DOHH2 (cell line): ENCODE results near the gene KSR1.
"Not testable (repeated sequence)": the region's sequence is repeated elsewhere in the genome, so short reads cannot be mapped to it uniquely, and the experiment has no call there.

Source experiments
- H3F3A ChIP-seq: fragments of 200-600 bp; sonication (generic), shearing (Covaris generic); 2 replicates; pipeline ENCODE4 v1.6.0; 2016; ENCODE audit warnings: antibody characterized with exemption, mild to moderate bottlenecking; ENCODE audit not compliant: control insufficient read depth, insufficient read depth
- H3K27ac ChIP-seq: fragments of 200-600 bp; sonication (generic); 2 replicates; pipeline ENCODE4 v1.5.1; 2014; ENCODE audit warnings: low read depth, mild to moderate bottlenecking, low read length, moderate library complexity
- H3K27me3 ChIP-seq: fragments of 200-600 bp; sonication (generic); 2 replicates; pipeline ENCODE4 v1.6.1; 2014; ENCODE audit warnings: mild to moderate bottlenecking, low read length, mixed read lengths; ENCODE audit not compliant: control insufficient read depth
- H3K36me3 ChIP-seq: fragments of 200-600 bp; sonication (generic); 2 replicates; pipeline ENCODE4 v1.6.1; 2014; ENCODE audit warnings: mild to moderate bottlenecking, low read length, moderate library complexity, mixed read lengths; ENCODE audit not compliant: control insufficient read depth
- H3K4me1 ChIP-seq: fragments of 200-600 bp; sonication (generic); 2 replicates; pipeline ENCODE4 v1.6.1; 2014; ENCODE audit warnings: mild to moderate bottlenecking, low read length, mixed read lengths; ENCODE audit not compliant: control insufficient read depth
- H3K4me2 ChIP-seq: fragments of 200-600 bp; sonication (generic); 2 replicates; pipeline ENCODE4 v1.6.0; 2014; ENCODE audit warnings: mild to moderate bottlenecking, low read length, moderate library complexity
- H3K4me3 ChIP-seq: fragments of 200-600 bp; sonication (generic); 2 replicates; pipeline ENCODE4 v1.5.1; 2014; ENCODE audit warnings: mild to moderate bottlenecking, low read length, mixed read lengths
- H3K79me2 ChIP-seq: fragments of 200-600 bp; sonication (generic); 2 replicates; pipeline ENCODE4 v1.6.1; 2014; ENCODE audit warnings: mild to moderate bottlenecking, low read length, mixed read lengths; ENCODE audit not compliant: control insufficient read depth
- H3K9me2 ChIP-seq: fragments of 200-600 bp; sonication (generic); replicated peaks from 2 replicates; pipeline ENCODE4 v1.6.1; 2014; ENCODE audit warnings: mild to moderate bottlenecking, low read length, mixed read lengths; ENCODE audit not compliant: control insufficient read depth
- H3K9me3 ChIP-seq: fragments of 200-600 bp; sonication (generic); 2 replicates; pipeline ENCODE4 v1.6.1; 2014; ENCODE audit warnings: antibody characterized with exemption, low read length, mixed read lengths; ENCODE audit not compliant: control insufficient read depth, insufficient read depth
- H4K20me1 ChIP-seq: fragments of 200-600 bp; sonication (generic); 2 replicates; pipeline ENCODE4 v1.6.0; 2014; ENCODE audit warnings: low read depth, mild to moderate bottlenecking, antibody characterized with exemption, low read length, moderate library complexity; ENCODE audit not compliant: control insufficient read depth, insufficient read depth
- EZH2phosphoT487 ChIP-seq: fragments of 200-600 bp; sonication (generic); IDR thresholded peaks from 2 replicates; pipeline ENCODE4 v1.6.1; 2017; ENCODE audit warnings: borderline replicate concordance, mild to moderate bottlenecking, antibody characterized with exemption, low read length, moderate library complexity, mixed read lengths
- TF ChIP-seq, protein P1 (sequence below): fragments of 200-600 bp; sonication (generic); IDR thresholded peaks from one replicate; pipeline ENCODE4 v1.5.1; 2014; ENCODE audit warnings: antibody characterized with exemption, mild to moderate bottlenecking, low read depth, low read length; ENCODE audit not compliant: poor library complexity, severe bottlenecking

Gene KSR1

DNA sequence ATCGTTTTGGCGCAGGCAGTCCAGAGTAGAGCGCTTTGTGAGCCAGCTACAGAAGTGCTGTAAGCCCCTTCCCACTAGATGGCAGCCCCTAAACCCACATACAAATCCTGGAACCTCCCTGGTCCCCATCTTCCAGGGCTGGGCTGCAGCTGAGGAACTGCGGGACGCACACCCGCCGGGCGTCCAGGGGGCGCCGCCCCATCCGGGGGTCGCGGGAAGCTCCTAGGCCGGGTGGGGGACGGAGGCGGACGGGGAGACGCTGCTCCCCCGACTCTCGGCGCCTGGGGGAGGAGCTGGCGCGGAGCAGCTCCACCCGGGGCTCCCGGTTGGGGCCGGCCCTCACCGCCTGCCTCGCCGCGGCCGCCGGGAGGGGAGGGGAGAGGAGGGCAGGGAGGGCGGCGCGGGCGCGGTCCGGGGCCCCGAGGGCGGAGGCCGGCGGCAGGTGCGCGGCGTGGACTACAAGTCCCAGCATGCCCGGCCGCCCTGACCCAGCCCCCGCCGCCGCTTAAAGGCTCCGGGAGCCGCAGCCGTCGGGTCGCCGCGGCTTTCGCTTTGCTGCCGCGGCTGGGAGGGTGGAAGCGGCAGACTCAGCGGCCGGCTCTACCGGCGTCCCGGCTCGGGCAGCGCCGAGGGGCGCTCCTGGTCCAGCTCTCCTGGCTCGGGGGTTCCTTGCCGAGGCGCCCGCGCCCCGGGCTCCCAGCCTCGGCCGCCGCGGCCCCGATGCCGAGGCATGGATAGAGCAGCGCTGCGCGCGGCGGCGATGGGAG is at the start of gene KSR1:
Gene KSR1, plus strand, starts transcription at position 535 of the 767 bp plus-strand sequence. Its CDS starts 196 bp downstream, at position 731.
- Histone ChIP-seq H3K27ac (no peak within 1 kb of the TSS), H4K20me1 (no peaks in the 10 kb centered on the region), H3K4me2 (peak within 1 kb of the TSS; percentile 63), H3F3A (no peaks in the 10 kb centered on the region), H3K27me3 (peaks cover 57% of the 10 kb centered on the region), H3K9me3 (no peaks in the 10 kb centered on the region), H3K79me2 (no peaks in the 10 kb centered on the region), H3K4me3 (peak within 1 kb of the TSS; percentile 68), H3K4me1 (peaks cover 9% of the 10 kb centered on the region; the same call in 1 of the 2 replicates), H3K9me2 (no peaks in the 10 kb centered on the region), H3K36me3 (no peaks in the 10 kb centered on the region)
- TF ChIP-seq EZH2phosphoT487, result 0 out of 2 replicates have a peak, but pooled peaks have one; percentile 32
- TF ChIP-seq, protein P1, sequence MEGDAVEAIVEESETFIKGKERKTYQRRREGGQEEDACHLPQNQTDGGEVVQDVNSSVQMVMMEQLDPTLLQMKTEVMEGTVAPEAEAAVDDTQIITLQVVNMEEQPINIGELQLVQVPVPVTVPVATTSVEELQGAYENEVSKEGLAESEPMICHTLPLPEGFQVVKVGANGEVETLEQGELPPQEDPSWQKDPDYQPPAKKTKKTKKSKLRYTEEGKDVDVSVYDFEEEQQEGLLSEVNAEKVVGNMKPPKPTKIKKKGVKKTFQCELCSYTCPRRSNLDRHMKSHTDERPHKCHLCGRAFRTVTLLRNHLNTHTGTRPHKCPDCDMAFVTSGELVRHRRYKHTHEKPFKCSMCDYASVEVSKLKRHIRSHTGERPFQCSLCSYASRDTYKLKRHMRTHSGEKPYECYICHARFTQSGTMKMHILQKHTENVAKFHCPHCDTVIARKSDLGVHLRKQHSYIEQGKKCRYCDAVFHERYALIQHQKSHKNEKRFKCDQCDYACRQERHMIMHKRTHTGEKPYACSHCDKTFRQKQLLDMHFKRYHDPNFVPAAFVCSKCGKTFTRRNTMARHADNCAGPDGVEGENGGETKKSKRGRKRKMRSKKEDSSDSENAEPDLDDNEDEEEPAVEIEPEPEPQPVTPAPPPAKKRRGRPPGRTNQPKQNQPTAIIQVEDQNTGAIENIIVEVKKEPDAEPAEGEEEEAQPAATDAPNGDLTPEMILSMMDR, result peak; percentile 42

DNA sequence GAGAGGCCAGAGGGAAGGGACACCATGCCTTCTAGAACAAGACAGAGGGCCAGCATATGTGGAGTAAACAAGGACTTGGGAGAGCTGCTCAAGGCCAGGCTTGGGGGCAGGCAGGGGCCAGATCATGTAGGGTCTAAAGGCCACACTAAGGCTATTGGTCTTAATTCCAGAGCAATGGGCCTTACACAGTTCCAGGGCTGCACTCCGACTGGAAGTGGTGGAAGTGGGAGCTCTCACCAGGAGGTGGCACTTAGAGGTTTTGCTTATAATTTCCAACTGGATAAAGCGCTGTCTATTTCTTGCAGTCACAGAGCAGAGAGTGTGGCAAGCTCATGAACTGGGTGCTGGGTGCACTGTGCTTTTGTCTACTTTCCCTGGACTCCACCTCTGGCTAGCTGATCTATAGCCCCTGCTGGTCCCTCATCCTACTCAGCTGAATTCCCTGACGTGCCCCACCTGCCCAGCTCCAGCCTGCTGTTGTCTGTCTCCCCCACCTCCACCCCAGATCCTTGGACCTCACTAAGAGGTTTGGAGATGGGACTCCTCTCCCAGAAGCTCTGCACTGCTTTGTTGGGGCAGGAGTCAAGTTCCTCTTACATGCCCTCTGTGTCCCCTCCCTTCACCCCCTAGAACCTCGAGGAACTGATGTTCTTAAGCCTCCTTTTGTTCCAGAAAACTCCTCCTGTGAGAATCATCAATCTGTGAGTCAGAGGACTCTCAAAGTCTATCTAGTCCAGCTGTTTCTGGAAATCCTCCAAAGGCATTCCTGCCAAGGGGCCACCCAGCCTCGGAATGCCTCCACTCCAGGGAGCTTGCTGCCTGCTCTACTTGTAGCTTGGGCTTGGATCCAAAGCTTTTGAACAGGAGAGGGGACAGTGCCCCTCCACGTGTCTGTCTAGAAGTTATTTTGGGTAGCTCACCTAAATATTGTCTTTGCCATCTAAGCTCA is 48.1 kb upstream of the KSR1 start:
- Histone ChIP-seq H3K79me2 (no peaks in the 10 kb centered on the region), H3K27me3 (no peaks in the 10 kb centered on the region), H4K20me1 (no peaks in the 10 kb centered on the region), H3F3A (no peaks in the 10 kb centered on the region), H3K4me3 (no peak overlapping the region), H3K4me2 (no peak overlapping the region), H3K4me1 (no peaks in the 10 kb centered on the region), H3K36me3 (no peaks in the 10 kb centered on the region), H3K27ac (no peak overlapping the region), H3K9me3 (no peaks in the 10 kb centered on the region), H3K9me2 (no peaks in the 10 kb centered on the region)
- TF ChIP-seq, protein P1, result no peak
- no peak for TF ChIP-seq EZH2phosphoT487

DNA sequence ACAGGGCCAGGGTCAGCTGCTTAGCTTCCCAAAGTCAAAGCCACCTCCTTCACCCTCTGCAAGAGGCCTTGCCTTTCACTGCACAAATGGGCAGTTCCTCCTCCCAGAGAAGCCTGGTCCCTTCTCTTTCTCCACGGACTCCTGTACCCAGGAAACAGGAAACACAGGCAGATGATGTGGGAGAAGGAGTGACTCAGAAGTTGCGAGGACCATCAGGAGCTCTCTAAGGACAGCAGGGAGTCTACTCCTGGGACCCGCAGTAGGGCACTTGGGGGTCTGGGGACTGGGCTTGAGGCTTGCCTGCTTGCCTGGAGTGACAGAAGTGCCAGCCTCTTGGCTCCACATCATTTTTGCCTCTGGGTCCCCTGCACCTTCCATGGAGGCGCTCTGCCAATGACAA is 47.4 kb upstream of the KSR1 start:
- Histone ChIP-seq H3K4me2 (no peak overlapping the region), H3K79me2 (no peaks in the 10 kb centered on the region)
- TF ChIP-seq, protein P1, result no peak
- no peak for TF ChIP-seq EZH2phosphoT487

DNA sequence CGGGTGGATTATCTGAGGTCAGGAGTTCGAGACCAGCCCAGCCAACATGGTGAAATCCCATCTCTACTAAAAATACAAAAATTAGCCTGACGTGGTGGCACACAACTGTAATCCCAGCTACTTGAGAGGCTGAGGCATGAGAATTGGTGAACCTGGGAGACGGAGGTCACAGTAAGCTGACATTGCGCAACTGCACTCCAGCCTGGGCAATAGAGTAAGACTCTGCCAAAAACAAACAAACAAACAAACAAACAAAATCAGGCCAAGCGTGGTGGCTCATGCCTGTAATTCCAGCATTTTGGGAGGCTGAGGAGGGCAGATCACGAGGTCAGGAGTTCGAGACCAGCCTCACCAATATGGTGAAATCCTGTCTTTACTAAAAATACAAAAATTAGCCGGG is 44.1 kb upstream of the KSR1 start:
- not testable (repeated sequence) for H3K9me2 ChIP-seq, H3K36me3 ChIP-seq, H3K27ac ChIP-seq, H3K9me3 ChIP-seq, H3K4me1 ChIP-seq, H3F3A ChIP-seq, H3K4me3 ChIP-seq, H4K20me1 ChIP-seq, H3K4me2 ChIP-seq, H3K79me2 ChIP-seq
- peaks cover 14% of the 10 kb centered on the region for H3K27me3 ChIP-seq

More for the DNA sequence above, 47.4 kb upstream of the KSR1 start:
- no peaks in the 10 kb centered on the region for H3K9me3 ChIP-seq
- peaks cover 4% of the 10 kb centered on the region for H3K4me1 ChIP-seq
- no peak overlapping the region for H3K27ac ChIP-seq
- no peaks in the 10 kb centered on the region for H3K27me3 ChIP-seq
- no peaks in the 10 kb centered on the region for H4K20me1 ChIP-seq
- H3K9me2 ChIP-seq, result no peaks in the 10 kb centered on the region
- no peaks in the 10 kb centered on the region for H3K36me3 ChIP-seq
- no peak overlapping the region for H3K4me3 ChIP-seq
- no peaks in the 10 kb centered on the region for H3F3A ChIP-seq
